Ammon's horn (tissue), 1 donor: ENCODE results near the gene USP34.
"Not testable (repeated sequence)": the region's sequence is repeated elsewhere in the genome, so short reads cannot be mapped to it uniquely, and the experiment has no call there.

Source experiments
- DNase-seq: peaks from one replicate; pipeline ENCODE4 v3.0.0-alpha.2; 2016; ENCODE audit warnings: low spot score

The USP34 gene

DNA sequence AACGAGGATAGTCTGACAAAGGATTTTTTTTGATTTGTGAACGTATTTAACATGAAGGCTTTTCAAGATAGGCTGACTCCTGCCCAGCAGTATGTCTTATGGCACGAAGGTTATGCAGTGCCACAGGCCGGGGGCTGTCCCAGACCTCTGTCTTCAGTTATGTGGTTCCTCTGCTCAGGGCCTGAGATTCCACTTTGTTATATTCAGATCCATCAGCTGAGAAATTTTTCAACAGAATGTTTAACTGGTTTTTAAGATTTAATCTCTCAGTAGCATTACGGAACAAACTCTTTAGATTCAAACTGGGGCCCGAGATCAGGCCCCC, 288.9 kb downstream of the USP34 start:
- DNase-seq: no peak

DNA sequence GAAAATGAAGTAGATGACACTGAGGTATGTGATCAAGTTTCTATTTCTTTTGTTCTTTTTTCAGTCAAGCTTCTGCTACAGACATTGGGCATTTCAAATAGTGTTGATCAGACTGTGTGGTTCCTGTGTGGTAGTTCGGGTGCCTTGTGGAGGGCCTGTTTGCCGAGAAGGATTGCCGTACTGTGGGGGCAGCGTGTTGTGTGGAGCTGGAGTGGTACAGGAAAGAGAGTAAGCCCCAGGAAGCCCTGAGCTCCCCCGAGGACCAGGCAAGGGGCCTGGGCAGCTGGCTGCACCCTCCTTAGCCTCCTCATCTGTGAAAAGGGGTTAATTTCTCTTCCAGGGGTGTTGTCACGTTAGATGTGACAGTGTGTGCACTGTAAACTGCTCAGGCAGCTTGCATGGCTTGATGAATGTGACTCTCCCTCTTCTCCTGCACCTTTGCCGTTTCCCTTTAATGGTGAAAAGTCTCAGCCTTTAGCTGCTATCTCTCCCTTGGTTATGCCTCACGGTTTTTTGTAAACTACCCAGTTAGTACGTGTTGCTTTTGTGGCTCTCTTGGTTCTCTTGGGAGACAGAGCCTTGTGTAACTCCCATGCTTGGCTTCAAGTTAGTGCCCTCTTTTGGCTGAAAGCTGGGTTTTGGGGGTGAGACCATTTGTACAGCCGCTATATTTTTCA, 289.4 kb downstream of the USP34 start:
- DNase-seq: no peak

DNA sequence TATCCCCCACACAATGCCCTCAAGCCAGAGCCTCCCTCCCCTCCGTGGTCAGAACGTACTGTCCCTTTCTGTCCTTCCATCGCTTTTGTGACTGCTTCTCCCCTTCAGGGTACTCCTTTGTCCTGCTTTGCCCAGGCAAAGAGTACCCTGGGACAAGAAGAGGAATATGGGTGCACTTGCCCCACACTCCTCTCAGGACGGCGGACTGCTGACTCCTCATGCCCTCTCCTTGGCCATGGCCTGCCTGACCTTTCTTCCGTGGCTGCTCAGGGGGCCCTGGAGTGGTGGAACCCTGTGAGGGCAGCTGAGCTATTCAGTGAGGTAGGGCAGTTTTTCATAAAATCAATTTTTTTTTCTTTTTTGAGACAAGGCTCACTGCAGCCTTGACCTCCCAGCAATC, 290.2 kb downstream of the USP34 start:
- DNase-seq: no peak

DNA sequence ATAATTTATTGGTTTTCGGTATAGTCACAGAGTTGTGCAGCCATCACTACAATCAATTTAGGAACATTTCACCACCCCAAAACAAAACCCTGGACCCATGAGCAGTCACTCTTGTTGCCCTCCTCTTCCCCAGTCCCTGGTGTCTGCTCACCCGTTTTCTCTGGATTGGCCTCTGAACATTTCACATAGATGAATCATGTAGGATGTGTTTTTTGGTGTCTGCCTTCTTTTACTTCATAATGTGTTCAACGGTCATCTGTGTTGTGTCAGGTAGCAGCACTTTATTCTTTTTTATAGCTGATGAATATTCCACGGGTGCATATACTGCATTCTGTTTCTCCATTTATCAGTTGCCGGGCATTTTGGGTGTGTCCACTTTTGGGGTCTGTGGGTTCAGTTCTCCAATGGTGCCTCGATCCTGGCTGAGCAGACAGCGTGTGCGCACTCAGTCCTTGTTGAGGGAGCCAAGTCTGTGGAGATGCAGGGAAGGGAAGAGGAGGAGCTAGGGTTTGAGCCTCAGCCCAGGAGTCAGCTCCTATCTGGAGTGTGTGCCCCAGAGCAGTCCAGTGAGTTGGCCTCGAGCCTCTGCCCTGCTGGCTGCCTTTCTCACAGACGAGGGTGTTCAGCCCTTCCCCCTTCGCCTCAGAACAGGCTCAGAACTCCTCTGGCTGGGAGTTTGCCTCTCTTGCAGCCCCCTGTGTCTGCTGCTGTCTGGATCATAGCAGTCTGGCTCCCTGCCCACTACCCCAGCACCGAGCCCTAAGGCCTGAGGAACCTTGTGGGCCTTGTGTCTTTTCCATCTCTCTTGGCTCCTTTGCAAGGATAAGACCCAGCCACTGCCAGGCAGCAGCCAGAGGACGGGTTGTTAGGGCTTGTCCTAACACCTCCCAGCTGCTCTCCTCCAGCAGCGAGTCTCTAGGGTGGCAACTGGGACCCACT, 290.9 kb downstream of the USP34 start:
- peak; percentile 69 for DNase-seq

DNA sequence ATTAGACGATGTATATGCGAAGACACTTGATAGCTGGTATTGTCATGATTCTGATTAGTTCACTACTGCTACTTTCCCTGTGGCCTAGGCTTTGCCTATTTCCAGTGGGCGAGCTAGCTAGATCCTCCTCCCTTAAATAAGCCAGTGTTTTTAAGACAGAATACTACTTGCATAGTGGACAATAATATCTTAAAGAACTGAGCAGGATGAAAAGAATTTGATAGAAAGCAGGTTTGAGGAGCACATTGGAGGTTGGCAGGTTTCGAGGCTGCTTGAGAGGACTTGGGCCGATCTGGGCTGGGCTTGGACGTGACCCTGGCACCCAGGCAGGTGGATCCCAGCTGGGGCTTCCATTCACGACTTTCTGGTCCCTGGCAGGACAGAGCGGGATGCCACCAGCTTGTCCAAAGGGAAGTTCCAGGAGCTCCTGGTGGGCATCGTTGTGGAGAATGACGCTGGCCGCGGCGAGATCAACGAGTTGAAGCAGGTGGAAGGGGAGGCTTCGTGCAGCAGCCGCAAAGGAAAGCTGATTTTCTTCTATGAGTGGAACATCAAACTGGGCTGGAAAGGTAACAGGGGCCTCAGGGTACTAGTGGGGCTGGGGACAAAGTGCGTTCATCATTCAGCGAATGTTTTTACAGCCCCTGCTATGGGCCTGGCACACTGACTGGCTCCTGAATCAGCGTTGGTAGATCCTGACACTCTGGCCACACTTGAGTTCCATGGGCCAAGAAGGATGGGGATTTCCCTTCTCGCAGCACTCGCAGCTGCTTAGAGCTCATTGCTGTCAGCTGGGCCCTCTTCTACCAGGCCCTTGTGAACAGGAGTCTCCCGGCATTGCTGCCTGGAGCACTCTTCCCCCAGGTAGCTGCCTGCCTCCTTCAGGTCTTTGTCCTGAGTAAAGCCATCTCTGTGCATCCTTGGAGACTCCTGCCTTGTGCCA, 292.0 kb downstream of the USP34 start:
- DNase-seq: no peak

DNA sequence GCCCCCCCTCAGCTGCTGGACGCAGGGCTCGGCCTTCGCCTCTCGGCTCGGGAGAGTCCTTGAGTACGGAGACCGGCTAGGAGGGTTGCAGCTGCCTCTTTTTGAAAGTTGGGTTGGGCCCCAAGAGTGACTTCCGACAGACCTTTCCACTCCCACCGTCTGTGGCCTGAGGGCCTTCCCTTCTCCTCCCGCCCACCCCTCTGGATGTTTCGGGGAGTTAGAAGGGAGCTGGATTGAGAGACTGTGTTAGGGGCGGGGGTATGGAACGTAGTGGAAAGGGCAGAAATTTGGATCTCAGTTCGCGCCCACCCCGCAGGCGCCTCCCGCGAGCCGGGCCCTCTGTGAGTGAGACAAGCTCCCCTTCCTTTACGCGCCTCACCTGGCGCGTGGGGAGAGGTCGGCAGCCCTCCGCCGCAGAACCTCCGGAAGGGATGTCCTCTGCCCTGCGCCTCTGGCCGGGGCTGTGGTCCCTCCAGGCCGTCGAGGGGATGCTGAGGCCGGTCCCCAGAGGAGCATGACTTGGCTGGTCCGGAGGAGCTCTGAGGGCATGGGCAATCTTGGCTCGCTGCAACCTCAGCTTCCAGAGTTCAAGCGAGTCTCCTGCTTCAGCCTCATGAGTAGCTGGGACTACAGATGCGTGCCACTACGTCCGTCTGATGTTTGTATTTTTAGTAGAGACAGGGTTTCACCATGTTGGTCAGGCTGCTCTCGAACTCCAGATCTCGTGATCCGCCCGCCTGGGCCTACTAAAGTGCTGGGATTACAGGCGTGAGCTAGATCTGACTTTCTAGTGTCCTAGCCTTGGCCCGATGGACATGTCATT, 292.9 kb downstream of the USP34 start:
- no peak for DNase-seq

DNA sequence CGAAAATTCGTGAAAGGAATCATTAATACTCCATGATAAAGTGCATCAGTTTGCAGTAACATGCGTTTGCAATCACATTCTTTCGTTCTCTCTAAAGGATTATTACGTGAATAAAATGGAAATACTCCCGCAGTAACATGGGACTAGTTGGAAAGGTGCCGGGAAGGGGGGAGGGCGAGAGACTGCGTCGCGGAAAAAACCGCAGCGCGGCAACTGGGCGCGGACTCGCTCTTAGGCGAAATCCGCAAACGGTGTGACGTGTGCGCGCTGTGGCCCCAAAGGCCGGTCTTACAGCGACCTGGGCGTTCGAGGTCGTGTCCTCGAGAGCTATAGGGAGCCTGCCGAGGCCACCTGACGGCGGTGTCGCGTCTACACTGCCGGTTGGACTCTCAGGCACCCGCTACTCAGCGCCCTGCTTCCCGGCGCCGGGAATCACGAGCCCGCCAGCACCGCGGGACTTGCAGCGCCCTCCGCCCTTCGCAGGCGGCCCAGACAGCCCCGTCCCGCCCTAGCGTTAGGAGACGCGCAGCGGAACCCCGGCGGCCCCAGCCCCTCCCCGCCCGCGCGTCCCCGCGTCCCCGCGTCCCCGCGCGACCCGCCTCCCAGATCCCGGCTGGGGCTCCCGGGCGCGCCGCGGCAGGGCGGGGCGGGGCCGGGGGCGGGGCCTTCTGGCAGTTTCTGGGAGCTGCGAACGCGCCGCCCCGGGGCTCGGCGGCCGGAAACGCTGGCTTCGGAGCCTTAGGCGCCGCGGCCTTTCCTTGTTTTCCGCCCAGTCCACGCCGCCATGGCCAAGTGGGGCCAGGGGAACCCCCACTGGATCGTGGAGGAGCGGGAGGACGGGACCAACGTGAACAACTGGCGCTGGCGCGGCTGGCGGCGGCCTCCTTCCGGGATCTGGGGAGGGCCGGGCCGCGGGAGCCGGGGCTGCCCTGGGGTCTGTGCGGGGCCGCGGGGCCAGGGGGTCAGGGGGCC, 293.8 kb downstream of the USP34 start:
- DNase-seq: peak; percentile 93

DNA sequence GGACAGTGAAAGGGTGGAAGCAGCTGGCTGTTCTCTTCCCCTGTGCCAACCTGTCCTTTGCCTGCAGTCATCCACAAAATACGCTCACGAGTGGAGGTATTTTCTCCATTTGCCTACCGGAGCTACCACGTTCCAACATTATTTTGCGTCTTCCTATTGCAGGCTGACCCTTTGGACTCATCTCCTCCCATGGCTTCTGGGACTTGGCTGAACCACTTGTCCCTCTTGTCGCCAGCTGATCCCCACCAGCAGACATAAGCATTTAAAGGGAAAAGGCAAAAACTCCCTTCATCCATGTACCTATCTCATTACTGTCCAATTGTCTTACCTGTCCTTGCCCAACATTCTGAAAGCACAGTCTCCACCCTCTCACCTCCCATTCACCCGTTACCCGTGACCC, 295.9 kb downstream of the USP34 start:
- no peak for DNase-seq

DNA sequence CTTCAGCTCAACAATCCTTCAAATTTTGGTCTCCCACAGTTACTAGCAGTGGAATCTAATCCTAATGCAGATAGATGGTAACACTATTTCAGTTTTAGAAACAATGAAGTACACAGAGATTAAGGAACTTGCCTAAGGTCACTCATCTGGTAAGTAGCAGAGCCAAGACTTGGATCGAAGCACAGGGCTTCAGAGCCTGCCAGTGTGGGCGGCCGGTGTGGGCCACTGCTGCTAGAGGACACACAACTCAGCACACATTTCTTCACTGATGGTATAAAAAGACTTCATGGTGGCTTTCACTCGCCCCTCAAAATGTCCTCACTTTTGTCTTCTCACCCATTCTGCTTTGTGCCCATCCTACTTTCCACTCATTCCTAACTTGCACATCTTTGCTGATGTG, 297.8 kb downstream of the USP34 start:
- DNase-seq: no peak

DNA sequence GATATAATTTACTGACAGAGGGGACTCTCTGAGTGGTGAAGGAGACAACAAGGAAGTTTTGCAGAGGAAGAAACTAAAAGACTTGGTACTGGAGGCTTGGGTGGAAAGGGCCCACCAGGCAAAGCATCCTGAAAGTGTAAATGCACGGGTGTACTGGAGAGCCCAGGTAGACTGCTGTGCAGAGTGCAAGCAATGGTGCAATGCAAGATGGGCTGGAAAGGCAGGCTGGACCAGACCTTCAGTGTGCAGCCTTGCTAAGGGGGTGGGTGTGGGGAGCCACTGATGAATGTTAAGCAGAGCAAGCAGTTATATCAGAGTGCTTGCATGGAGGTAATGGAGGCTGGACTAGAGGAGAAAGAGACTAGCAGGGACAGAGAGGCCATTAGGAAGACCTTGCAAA, 298.2 kb downstream of the USP34 start:
- no peak for DNase-seq

DNA sequence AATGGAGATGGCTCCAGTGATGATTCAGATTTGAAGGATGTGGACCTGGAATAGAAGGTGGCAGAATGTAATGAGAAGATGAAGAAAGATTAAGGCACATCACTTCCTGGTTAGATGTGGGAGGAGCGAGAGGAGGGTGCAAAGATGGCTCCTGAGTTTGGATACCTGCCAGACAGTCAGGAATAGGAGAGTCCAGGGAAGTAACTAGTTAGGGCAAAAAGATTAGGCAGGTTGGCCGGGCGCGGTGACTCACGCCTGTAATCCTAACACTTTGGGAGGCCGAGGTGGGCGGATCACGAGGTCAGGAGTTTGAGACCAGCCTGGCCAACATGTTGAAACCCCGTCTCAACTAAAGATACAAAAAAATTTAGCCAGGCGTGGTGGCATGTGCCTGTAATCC, 303.3 kb downstream of the USP34 start:
- DNase-seq: no peak

DNA sequence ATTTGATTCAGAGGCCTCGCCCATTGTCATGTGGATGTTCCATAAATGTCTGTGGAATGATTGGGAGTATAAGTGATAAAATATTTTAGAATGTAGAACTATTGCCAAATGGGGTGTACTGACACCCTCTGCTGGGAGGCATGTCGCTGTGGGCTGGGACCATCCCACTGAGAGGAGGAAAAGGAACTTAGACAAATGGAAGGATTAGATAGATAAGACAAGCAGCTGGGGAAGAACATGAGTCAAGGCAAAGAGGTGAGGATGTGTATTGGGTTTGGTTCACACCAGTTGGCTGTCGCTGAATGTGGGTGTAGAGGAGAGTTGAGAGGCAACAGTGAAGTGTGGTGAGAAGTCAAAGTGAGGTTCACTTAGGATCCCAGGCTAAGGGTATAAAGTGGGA, 304.9 kb downstream of the USP34 start:
- no peak for DNase-seq

DNA sequence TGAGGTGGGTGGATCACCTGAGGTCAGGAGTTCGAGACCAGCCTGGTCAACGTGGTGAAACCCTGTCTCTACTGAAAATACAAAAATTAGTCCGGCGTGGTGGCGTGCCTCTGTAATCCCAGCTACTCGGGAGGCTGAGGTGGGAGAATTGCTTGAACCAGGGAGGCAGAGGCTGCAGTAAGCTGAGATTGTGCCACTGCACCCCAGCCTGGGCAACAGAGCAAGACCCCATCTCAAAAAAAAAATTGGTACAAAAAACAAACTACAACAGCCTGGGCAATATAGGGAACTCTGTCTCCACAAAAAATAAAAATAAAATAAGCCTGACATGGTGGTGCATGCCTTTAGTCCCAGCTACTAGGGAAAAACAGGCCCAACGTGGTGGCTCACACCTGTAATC, 305.8 kb downstream of the USP34 start:
- not testable (repeated sequence) for DNase-seq

DNA sequence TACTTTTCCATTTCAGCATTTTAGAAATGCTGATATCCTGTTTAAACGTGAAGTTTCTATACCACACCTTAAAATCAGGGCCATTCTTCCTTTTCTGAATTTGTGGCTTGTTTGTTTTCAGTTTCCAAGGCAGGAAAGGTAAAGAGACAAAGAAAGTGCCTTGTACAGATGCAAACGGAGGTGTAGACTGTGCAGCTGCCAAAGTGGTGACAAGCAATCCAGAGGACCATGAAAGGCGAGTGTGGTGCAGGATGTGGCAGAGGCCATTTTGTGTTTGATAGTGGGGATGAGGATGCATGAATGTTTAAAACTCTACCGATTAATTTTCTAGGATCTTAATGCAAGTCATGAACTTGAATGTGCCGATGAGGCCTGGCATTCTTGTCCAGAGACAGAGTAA, 308.2 kb downstream of the USP34 start:
- DNase-seq: no peak

DNA sequence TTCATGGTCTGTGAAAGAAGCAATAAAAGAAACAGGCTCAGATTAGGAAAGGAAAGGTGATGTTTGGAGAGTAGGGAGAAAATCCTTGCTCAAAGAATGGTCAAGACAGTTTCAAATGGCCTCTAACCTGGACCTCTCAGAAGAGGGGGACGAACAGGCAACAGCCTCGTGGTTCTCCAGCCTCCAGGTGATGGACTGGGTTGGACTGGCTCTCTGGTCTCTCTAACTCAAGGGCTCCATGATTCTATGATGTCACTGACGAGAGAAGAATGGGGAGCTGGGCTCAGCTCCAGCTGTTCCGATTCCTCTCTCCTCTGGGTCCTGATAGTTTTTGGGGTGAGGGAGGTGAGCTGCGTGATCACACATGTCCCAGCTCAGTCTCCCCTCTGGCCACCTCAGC, 309.0 kb downstream of the USP34 start, which contains the start of gene C2orf74:
Gene C2orf74 (plus strand): TSS at position 301 of the 400 bp plus-strand sequence. CDS start 327 bp downstream, outside the sequence.
- no peak for DNase-seq

DNA sequence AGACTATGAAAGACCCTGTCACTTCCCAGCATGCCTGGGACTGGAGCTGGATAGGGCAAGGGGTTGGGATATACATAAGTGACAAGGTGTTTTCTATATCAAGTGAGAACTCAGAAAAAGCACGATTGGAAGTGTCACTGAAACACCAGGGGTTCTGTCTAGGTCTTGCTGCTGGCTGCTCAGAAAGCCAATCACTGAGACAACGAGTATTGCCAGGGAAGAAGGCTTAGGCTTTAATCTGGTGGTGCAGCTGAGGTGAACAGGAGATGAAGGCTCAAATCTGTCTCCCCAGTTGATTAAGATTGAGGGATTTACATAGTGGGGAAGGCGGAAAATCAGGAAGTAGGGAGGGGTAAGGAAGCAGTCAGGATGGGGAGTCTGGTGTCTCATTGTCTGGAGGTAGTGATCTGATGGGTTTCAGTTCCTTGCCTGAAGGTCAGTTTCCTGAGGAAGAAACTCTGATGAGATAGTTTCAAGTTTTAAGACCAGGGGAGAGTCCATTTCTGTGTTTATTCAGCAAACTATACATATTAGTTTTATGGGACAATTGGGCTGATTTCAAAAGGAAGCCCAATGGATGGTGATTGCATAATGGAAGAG, 312.4 kb downstream of the USP34 start:
- no peak for DNase-seq

DNA sequence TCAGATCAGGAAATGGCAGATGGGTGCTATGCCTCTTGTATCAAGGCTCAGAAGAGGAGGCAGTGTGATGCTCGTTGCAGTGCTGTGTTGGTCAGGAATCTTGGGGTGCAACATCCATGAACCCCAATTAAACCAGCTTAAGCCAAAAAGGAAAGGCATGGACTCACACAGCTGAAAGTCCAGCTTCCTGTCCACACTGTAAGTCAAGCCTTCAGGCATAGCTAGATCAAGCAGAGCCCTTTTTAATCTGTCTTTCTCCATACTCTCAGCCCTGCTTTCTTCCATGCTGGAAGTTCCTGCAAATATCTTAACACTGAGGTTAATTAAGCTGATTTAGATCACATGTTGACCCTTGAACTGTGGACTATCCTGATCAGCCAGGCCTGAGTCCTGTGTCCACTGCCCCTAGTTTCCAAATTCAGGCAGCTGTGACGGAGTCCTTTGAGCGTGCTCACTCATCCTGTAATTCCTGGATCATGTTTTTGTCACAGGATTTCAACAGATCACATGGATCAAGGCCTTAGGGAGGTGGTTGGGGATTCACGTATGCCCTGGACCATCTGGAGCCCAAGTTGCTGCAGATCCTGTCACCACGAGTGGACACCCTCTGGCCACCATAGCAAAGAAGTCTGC, 313.4 kb downstream of the USP34 start:
- no peak for DNase-seq

DNA sequence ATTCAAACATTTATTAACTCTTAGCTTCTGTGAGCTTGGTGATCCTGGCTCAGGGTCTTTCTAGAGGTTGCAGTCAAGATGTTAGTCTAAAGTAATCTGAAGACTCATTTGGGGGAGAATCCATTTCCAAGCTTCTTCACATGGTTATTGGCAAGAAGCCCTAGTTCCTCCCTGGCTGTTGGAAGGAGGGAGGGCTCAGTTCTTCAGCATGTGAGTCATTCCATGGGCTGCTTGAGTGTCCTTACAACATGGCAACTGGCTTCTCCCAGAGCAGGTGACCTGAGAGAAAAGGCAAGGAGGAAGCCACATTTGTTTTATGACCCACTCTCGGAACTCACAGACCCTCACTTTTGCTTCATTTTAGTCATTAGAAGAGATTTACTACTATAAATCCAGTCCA, 319.5 kb downstream of the USP34 start:
- DNase-seq: no peak

DNA sequence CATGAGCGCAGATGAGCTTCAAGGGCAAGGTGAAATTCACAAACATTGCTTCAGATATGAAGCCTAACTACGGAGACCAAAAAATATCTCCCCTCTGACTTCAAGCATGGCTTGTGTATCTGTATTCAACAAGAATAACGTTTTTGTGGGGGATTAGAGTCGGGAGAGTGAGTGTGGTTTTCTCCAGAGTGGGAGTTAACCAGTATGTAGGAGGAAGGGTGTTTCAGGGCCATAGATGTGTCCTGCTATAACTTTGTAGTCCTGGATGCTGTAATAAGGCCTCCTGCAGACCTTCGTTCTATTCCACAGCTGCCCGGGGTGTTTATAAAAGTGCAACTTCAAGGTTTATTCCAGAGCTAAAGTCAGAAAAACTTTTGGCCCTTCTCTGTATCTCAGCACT, 321.8 kb downstream of the USP34 start:
- no peak for DNase-seq
